ENCODE results near the gene RPP30. TPM values are rescaled to one million over a fixed set of nuclear protein-coding genes. Genes with fewer than 3 reads are reported as not detected.

Gene RPP30
- total and polyA plus RNA-seq, 9 of the 15 experiments (the other 6 are each of a cell fraction or from before 2014, with no cell fraction given) = 37.3 to 170 (median 69.1) TPM

DNA sequence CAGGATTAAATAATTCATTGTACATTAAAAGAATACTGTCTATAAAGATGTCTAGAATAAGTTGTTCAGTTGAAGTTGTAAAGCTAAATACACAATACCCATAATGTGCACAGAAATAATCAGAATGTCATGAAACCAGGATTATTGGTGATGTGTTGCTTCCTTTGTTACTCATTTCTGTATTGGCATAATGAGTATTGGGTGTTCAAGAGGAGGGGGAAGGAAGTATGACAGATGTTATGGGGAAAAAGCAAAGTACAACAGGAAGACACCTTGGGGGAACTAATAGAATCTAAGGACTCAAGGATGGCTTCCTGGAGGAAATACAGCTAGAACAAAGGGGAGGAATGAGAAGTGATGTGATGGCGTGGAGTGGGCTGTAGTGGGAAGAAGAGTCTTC is 34.2 kb downstream of the RPP30 start (continued):
- TF ChIP-seq, protein P1, sequence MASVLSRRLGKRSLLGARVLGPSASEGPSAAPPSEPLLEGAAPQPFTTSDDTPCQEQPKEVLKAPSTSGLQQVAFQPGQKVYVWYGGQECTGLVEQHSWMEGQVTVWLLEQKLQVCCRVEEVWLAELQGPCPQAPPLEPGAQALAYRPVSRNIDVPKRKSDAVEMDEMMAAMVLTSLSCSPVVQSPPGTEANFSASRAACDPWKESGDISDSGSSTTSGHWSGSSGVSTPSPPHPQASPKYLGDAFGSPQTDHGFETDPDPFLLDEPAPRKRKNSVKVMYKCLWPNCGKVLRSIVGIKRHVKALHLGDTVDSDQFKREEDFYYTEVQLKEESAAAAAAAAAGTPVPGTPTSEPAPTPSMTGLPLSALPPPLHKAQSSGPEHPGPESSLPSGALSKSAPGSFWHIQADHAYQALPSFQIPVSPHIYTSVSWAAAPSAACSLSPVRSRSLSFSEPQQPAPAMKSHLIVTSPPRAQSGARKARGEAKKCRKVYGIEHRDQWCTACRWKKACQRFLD (CRISPR knock-in tag; IDR thresholded peaks at IDR 0.05) = no peak
- TF ChIP-seq RBBP5 (IDR thresholded peaks at IDR 0.05; ENCODE audit: borderline replicate concordance, insufficient read depth, low read length, poor library complexity, severe bottlenecking) = no peak
- TF ChIP-seq CBX1 (IDR thresholded peaks at IDR 0.05; ENCODE audit: low read depth) = no peak
- TF ChIP-seq, protein P2, sequence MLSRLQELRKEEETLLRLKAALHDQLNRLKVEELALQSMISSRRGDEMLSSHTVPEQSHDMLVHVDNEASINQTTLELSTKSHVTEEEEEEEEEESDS (CRISPR knock-in tag; IDR thresholded peaks at IDR 0.05) = no peak
- TF ChIP-seq SAFB2 (IDR thresholded peaks at IDR 0.05; ENCODE audit: borderline replicate concordance, low read depth, low read length, severe bottlenecking) = no peak
- TF ChIP-seq, protein P3, sequence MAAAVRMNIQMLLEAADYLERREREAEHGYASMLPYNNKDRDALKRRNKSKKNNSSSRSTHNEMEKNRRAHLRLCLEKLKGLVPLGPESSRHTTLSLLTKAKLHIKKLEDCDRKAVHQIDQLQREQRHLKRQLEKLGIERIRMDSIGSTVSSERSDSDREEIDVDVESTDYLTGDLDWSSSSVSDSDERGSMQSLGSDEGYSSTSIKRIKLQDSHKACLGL (CRISPR knock-in tag; IDR thresholded peaks at IDR 0.05; ENCODE audit: borderline replicate concordance, poor library complexity, severe bottlenecking) = no peak
- no peak for TF ChIP-seq FOXA1 (IDR thresholded peaks at IDR 0.05; ENCODE audit: borderline replicate concordance)
- TF ChIP-seq TFAM (CRISPR knock-in tag; conservative IDR thresholded peaks at IDR 0.05) = no peak
- TF ChIP-seq SIX5 (IDR thresholded peaks at IDR 0.05; ENCODE audit: borderline replicate concordance in 1 of 2, insufficient read depth in 1 of 2, low read depth in 1 of 2, low read length in 2 of 2) = no peak

Measured in K562 (cell line).